ENCODE measurements around the gene RHBDF1. TPM values are rescaled to one million over a fixed set of nuclear protein-coding genes. Genes with fewer than 3 reads are reported as not detected.

The RHBDF1 gene
- total RNA-seq, 4 donors from 2014 or later: 13.3 to 38.3 (median 24.2) TPM

DNA sequence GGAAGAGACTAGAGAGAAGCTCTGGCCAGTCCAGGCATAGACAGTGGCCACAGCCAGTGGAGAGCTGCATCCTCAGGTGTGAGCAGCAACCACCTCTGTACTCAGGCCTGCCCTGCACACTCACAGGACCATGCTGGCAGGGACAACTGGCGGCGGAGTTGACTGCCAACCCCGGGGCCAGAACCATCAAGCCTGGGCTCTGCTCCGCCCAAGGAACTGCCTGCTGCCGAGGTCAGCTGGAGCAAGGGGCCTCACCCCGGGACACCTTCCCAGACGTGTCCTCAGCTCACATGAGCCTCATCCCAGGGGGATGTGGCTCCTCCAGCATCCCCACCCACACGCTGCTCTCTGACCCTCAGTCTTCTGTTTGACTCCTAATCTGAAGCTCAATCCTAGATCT is 3.2 kb downstream of the RHBDF1 start:
- intact Hi-C loops (cut with DNase I): no loop called here
- Histone ChIP-seq H3K4me1 (peaks cover 35 to 84% (median 58%) of the 10 kb centered on the region in 3 donors), H3K27ac (peak overlapping the region in 2 of 4 donors; percentile 9 to 15), H3K9me3 (no peaks in the 10 kb centered on the region), H3K36me3 (peaks cover 0 to 10% (median 4%) of the 10 kb centered on the region in 3 donors), H3K4me3 (no peak overlapping the region), H3K27me3 (peaks cover 0 to 15% (median 0%) of the 10 kb centered on the region in 4 donors)
- 60% methylated on average over 1 of the region's 8 CpGs; no CpG with 5 or more reads in 1 of the 2 donors for WGBS, 2 donors
- DNase-seq: no peak
- no peak for TF ChIP-seq POLR2A (IDR thresholded peaks at IDR 0.05)
- TF ChIP-seq, protein P1, sequence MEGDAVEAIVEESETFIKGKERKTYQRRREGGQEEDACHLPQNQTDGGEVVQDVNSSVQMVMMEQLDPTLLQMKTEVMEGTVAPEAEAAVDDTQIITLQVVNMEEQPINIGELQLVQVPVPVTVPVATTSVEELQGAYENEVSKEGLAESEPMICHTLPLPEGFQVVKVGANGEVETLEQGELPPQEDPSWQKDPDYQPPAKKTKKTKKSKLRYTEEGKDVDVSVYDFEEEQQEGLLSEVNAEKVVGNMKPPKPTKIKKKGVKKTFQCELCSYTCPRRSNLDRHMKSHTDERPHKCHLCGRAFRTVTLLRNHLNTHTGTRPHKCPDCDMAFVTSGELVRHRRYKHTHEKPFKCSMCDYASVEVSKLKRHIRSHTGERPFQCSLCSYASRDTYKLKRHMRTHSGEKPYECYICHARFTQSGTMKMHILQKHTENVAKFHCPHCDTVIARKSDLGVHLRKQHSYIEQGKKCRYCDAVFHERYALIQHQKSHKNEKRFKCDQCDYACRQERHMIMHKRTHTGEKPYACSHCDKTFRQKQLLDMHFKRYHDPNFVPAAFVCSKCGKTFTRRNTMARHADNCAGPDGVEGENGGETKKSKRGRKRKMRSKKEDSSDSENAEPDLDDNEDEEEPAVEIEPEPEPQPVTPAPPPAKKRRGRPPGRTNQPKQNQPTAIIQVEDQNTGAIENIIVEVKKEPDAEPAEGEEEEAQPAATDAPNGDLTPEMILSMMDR (IDR thresholded peaks at IDR 0.05): no peak

DNA sequence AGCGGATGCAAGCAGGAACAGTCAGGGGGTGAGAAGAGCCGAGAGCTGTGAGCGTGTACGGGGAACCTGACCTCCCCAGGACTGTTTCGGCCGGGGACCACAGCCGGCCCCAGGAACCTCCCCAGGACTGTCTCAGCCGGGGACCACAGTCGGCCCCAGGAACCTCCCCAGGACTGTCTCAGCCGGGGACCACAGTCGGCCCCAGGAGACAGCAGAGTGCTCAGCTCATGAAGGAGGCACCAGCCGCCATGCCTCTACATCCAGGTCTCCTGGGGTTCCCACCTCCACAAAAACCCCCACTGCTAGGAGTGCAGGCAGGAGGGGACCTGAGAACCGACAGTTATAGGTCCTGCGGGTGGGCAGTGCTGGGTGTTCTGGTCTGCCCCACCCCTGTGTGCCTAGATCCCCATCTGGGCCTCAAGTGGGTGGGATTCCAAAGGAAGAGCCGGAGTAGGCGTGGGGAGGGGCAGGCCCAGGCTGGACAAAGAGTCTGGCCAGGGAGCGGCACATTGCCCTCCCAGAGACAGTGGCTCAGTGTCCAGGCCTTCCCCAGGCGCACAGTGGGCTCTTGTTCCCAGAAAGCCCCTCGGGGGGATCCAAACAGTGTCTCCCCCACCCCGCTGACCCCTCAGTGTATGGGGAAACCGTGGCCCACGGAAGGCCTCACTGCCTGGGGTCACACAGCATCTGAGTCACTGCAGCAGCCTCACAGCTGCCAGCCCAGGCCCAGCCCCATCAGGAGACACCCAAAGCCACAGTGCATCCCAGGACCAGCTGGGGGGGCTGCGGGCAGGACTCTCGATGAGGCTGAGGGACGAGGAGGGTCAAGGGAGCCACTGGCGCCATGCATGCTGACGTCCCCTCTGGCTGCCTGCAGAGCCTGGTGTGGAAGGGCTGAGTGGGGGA is 4.3 kb downstream of the RHBDF1 start:
- intact Hi-C loops (cut with DNase I): no loop called here
- no peak overlapping the region for H3K4me3 ChIP-seq

DNA sequence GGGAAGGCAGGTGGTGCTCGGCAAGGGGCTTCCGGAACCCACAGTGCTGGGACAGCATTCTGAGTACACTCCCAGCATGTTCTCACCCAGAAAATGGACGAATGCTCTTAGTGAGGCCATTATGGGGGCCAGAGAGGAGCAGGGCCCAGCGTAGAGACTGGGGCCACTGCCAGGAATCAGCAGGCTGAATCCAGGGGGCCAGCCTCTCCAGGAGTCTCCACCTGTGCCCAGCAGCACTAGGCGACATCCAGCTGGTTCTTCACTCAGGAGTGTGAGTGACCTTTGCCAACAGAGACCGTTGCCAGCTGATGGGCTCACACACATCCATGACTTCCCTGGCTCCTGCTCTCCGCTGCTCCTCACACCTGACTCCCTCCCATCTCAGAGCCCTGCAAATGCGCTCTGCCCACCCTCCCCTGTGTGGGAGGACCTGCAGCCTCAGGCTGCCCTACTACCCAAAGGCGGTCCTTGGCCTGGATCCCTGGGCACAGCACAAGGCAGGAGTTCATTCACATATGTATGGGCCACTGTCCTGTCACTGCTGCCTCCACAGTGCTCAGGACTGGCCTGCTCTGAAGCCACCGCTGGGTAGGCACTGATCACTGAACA is 5.1 kb downstream of the RHBDF1 start:
- Histone ChIP-seq H3K27me3 (peaks cover 0 to 9% (median 0%) of the 10 kb centered on the region in 4 donors), H3K4me3 (no peak overlapping the region), H3K9me3 (no peaks in the 10 kb centered on the region), H3K36me3 (peaks cover 17 to 29% (median 17%) of the 10 kb centered on the region in 3 donors), H3K4me1 (peaks cover 28 to 67% (median 44%) of the 10 kb centered on the region in 3 donors), H3K27ac (peak overlapping the region in 1 of 4 donors; percentile 39)
- 75 to 100% methylated on average over 2 to 5 of the region's 10 CpGs for WGBS, 2 donors
- intact Hi-C loops (cut with DNase I): no loop called here
- TF ChIP-seq, protein P1 (IDR thresholded peaks at IDR 0.05): no peak
- TF ChIP-seq POLR2A (IDR thresholded peaks at IDR 0.05): no peak
- no peak for DNase-seq

More for the DNA sequence above, 4.3 kb downstream of the RHBDF1 start:
- 84 to 92% methylated on average over 7 to 12 of the region's 27 CpGs for WGBS, 2 donors
- no peak for DNase-seq
- Histone ChIP-seq H3K4me1 (peaks cover 33 to 74% (median 50%) of the 10 kb centered on the region in 3 donors), H3K36me3 (peaks cover 8 to 20% (median 8%) of the 10 kb centered on the region in 3 donors), H3K9me3 (no peaks in the 10 kb centered on the region), H3K27me3 (peaks cover 0 to 11% (median 0%) of the 10 kb centered on the region in 4 donors), H3K27ac (peak overlapping the region in 2 of 4 donors; percentile 39 to 47)
- TF ChIP-seq, protein P1 (IDR thresholded peaks at IDR 0.05): no peak
- TF ChIP-seq POLR2A (IDR thresholded peaks at IDR 0.05): no peak

DNA sequence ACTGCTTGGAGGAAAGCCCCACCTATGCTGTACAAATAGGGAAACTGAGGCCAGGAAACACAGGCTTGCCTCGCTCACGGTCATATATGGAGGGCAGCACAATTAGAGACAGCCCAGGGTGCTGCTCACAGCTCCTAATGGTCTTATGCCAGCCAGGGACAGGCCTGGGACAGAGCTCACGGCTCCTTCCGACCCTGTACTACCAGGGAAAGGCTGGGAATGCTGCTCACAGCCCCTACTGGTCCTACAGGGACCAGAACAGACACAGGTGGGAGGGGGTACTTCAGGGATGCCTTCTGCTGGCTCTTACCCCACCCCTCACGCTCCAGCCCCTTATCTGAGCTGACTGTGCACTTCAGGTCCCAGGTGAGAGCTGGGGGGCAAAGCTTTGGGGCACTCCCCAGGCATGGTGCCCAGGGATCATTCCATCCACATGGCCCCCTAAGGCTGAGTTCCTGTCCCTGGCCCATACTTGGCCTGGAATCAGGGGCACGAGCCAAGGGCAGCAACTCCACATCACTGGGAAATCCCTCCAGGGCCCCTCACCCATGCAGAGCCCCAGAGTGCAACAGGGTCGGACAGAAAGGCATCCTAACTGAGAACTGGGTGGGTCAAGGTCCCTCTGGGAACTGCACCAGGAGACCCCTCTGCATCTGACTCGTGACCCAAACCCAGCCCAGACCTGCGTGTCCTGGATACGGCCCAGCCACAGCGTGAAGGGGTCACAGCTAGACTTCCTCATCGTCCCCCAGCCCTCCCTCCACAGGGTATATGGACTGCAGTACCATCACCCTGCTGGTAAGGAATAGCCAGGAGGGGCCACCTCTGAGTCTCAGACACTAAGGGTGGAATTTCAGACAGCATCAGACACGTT is 5.9 kb downstream of the RHBDF1 start:
- H3K27ac ChIP-seq: peak overlapping the region in 1 of 4 donors; percentile 3
- 69 to 100% methylated on average over 1 to 3 of the region's 13 CpGs for WGBS, 2 donors
- H3K27me3 ChIP-seq: peaks cover 0 to 6% (median 0%) of the 10 kb centered on the region in 4 donors
- H3K4me3 ChIP-seq: no peak overlapping the region
- H3K36me3 ChIP-seq: peaks cover 23 to 36% (median 24%) of the 10 kb centered on the region in 3 donors
- H3K9me3 ChIP-seq: no peaks in the 10 kb centered on the region
- no peak for DNase-seq
- intact Hi-C loops (cut with DNase I): no loop called here
- H3K4me1 ChIP-seq: peaks cover 28 to 65% (median 44%) of the 10 kb centered on the region in 3 donors
- TF ChIP-seq POLR2A (IDR thresholded peaks at IDR 0.05): no peak
- TF ChIP-seq, protein P1 (IDR thresholded peaks at IDR 0.05): no peak
